Progenitor cell of endocrine pancreas (in vitro differentiated cells): ENCODE results near the gene KRTAP2-1. TPM values are rescaled to one million over a fixed set of nuclear protein-coding genes. Genes with fewer than 3 reads are reported as not detected.
"Not testable (repeated sequence)": the region's sequence is repeated elsewhere in the genome, so short reads cannot be mapped to it uniquely, and the experiment has no call there.

Experiments used
- DNase-seq: peaks from one replicate; pipeline ENCODE4 v3.0.0; 2021; ENCODE audit warnings: low spot score; ENCODE audit not compliant: unreplicated experiment
- H3K27ac Mint-ChIP-seq: 2 replicates; pipeline ENCODE4 v1.8.0; 2021; ENCODE audit warnings: mild to moderate bottlenecking, moderate library complexity, mixed read lengths
- H3K27me3 Mint-ChIP-seq: 2 replicates; pipeline ENCODE4 v1.8.0; 2021; ENCODE audit warnings: mixed read lengths
- H3K36me3 Mint-ChIP-seq: 2 replicates; pipeline ENCODE4 v1.8.0; 2022; ENCODE audit warnings: mixed read lengths; ENCODE audit not compliant: insufficient read depth
- H3K4me1 Mint-ChIP-seq: 2 replicates; pipeline ENCODE4 v1.8.0; 2021; ENCODE audit warnings: low read depth, mixed read lengths
- H3K4me3 Mint-ChIP-seq: 2 replicates; pipeline ENCODE4 v1.8.0; 2021; ENCODE audit warnings: low read depth, mild to moderate bottlenecking, moderate library complexity, mixed read lengths
- H3K9me3 Mint-ChIP-seq: 2 replicates; pipeline ENCODE4 v1.8.0; 2021; ENCODE audit warnings: low read depth, mixed read lengths
- CTCF ChIP-seq: fragments of 200-600 bp; sonication (generic); IDR thresholded peaks from one replicate; pipeline ENCODE4 v1.5.0; 2021; ENCODE audit warnings: antibody characterized with exemption, mild to moderate bottlenecking; ENCODE audit not compliant: unreplicated experiment
- total RNA-seq: library from RNA; stranded (reverse); gene quantifications from 2 replicates; pipeline ENCODE4 v1.2.1, GENCODE V29; 2021

The KRTAP2-1 gene
- total RNA-seq, 1 donor from 2014 or later, result not detected

- peaks cover 8% of the 10 kb centered on the region for H3K4me1 Mint-ChIP-seq
- H3K36me3 Mint-ChIP-seq, result no peaks in the 10 kb centered on the region
- no peak for TF ChIP-seq CTCF
- no peak for DNase-seq
- peaks cover 6% of the 10 kb centered on the region for H3K9me3 Mint-ChIP-seq
- H3K27me3 Mint-ChIP-seq, result no peaks in the 10 kb centered on the region
- H3K27ac Mint-ChIP-seq, result no peak overlapping the region
- H3K4me3 Mint-ChIP-seq, result no peak overlapping the region
Observed at GRCh38 chr17:41058741-41059140, 11.6 kb upstream of the KRTAP2-1 start.

GRCh38 chr17:41057547-41057946, 10.4 kb upstream of the KRTAP2-1 start:
- Mint-ChIP-seq H3K36me3 (peaks cover 2% of the 10 kb centered on the region), H3K4me3 (no peak overlapping the region), H3K4me1 (peaks cover 8% of the 10 kb centered on the region), H3K27me3 (no peaks in the 10 kb centered on the region), H3K9me3 (peaks cover 15% of the 10 kb centered on the region), H3K27ac (no peak overlapping the region)
- no peak for TF ChIP-seq CTCF
- no peak for DNase-seq

- not testable (repeated sequence) for H3K4me1 Mint-ChIP-seq
Observed at GRCh38 chr17:41055130-41055529, 8.0 kb upstream of the KRTAP2-1 start, which contains the start of gene KRTAP2-2. TSS of gene KRTAP2-2 (minus strand) at chr17:41055230. CDS start at chr17:41055211, 19 bp downstream.

GRCh38 chr17:41054556-41054955, 7.4 kb upstream of the KRTAP2-1 start:
- not testable (repeated sequence) for H3K27me3 Mint-ChIP-seq, H3K27ac Mint-ChIP-seq, H3K36me3 Mint-ChIP-seq, H3K4me3 Mint-ChIP-seq, DNase-seq, H3K4me1 Mint-ChIP-seq
- peaks cover 17% of the 10 kb centered on the region for H3K9me3 Mint-ChIP-seq

More at GRCh38 chr17:41055130-41055529, 8.0 kb upstream of the KRTAP2-1 start, which contains the start of gene KRTAP2-2:
- not testable (repeated sequence) for H3K4me3 Mint-ChIP-seq, DNase-seq, H3K27ac Mint-ChIP-seq, H3K36me3 Mint-ChIP-seq, H3K27me3 Mint-ChIP-seq
- H3K9me3 Mint-ChIP-seq, result peaks cover 17% of the 10 kb centered on the region

- Mint-ChIP-seq H3K4me3 (no peak overlapping the region), H3K27me3 (no peaks in the 10 kb centered on the region), H3K36me3 (peaks cover 2% of the 10 kb centered on the region), H3K27ac (no peak overlapping the region), H3K9me3 (peaks cover 17% of the 10 kb centered on the region), H3K4me1 (no peaks in the 10 kb centered on the region)
- no peak for DNase-seq
- no peak for TF ChIP-seq CTCF
Observed at GRCh38 chr17:41054025-41054424, 6.9 kb upstream of the KRTAP2-1 start.

- Mint-ChIP-seq H3K27ac (no peak overlapping the region), H3K9me3 (peaks cover 17% of the 10 kb centered on the region), H3K4me1 (peaks cover 2% of the 10 kb centered on the region), H3K27me3 (no peaks in the 10 kb centered on the region), H3K36me3 (peaks cover 2% of the 10 kb centered on the region), H3K4me3 (no peak overlapping the region)
- no peak for DNase-seq
- TF ChIP-seq CTCF, result no peak
Observed at GRCh38 chr17:41052566-41052965, 5.5 kb upstream of the KRTAP2-1 start.
